Measurements from ENCODE around the gene IFNL1. TPM values are rescaled to one million over a fixed set of nuclear protein-coding genes. Genes with fewer than 3 reads are reported as not detected.

IFNL1 gene
- total RNA-seq, 1 donor from 2014 or later = not detected

DNA sequence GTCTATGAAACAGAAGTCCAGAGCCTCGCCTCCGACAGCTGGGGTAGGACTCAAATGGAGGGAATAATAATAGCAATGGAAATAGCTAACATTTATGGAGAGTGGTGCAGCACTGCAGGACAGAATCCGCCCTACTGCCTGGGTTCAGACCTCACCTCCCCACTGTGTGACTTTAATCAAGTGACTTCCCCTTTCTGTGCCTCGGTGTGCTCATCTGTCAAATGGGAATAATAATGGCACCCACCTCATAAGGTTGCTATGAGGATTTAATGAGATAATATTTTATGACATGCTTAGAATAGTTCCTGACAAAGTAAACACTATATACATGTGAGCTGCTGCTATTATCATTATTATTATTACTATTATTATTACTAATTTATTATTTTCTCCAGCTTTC is 21.3 kb downstream of the IFNL1 start:
- H3K4me3 Mint-ChIP-seq (ENCODE audit: unreplicated experiment) = no peak overlapping the region

DNA sequence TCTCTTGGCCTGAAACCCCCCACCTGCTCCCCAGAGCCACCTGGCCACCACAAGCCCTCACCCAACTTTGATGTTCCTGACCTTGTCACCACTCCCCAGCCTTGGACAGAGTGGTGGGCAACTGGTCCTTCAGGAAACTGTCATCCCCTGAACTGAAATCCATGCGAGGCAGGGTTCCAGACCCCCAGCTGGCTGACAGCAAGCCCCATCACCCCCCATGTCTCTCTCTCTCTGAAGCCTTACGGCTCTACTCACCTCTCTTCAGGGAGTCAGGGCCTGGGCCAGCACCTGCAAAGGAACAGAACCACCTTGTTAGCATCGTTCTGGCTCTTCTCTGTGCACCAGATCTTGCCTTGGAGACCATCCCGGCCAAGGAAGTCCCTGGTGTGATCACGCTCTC is 21.9 kb downstream of the IFNL1 start:
- TF ChIP-seq, protein P1, sequence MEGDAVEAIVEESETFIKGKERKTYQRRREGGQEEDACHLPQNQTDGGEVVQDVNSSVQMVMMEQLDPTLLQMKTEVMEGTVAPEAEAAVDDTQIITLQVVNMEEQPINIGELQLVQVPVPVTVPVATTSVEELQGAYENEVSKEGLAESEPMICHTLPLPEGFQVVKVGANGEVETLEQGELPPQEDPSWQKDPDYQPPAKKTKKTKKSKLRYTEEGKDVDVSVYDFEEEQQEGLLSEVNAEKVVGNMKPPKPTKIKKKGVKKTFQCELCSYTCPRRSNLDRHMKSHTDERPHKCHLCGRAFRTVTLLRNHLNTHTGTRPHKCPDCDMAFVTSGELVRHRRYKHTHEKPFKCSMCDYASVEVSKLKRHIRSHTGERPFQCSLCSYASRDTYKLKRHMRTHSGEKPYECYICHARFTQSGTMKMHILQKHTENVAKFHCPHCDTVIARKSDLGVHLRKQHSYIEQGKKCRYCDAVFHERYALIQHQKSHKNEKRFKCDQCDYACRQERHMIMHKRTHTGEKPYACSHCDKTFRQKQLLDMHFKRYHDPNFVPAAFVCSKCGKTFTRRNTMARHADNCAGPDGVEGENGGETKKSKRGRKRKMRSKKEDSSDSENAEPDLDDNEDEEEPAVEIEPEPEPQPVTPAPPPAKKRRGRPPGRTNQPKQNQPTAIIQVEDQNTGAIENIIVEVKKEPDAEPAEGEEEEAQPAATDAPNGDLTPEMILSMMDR (IDR thresholded peaks at IDR 0.05; ENCODE audit: unreplicated experiment) = no peak
- Mint-ChIP-seq H3K4me3 (ENCODE audit: unreplicated experiment) (no peak overlapping the region), H3K9me3 (ENCODE audit: unreplicated experiment) (no peaks in the 10 kb centered on the region), H3K4me1 (ENCODE audit: unreplicated experiment) (peaks cover 12% of the 10 kb centered on the region), H3K27ac (ENCODE audit: unreplicated experiment) (no peak overlapping the region), H3K27me3 (ENCODE audit: unreplicated experiment) (peaks cover 23% of the 10 kb centered on the region), H3K36me3 (ENCODE audit: low read depth, unreplicated experiment) (peaks cover 12% of the 10 kb centered on the region)
- DNase-seq (ENCODE audit: low spot score) = no peak

More for the DNA sequence above, 21.3 kb downstream of the IFNL1 start:
- no peak overlapping the region for H3K27ac Mint-ChIP-seq (ENCODE audit: unreplicated experiment)
- H3K4me1 Mint-ChIP-seq (ENCODE audit: unreplicated experiment) = peaks cover 12% of the 10 kb centered on the region
- no peaks in the 10 kb centered on the region for H3K9me3 Mint-ChIP-seq (ENCODE audit: unreplicated experiment)
- peaks cover 18% of the 10 kb centered on the region for H3K27me3 Mint-ChIP-seq (ENCODE audit: unreplicated experiment)
- H3K36me3 Mint-ChIP-seq (ENCODE audit: low read depth, unreplicated experiment) = peaks cover 12% of the 10 kb centered on the region
- no peak for DNase-seq (ENCODE audit: low spot score)
- TF ChIP-seq, protein P1 (IDR thresholded peaks at IDR 0.05; ENCODE audit: unreplicated experiment) = no peak

DNA sequence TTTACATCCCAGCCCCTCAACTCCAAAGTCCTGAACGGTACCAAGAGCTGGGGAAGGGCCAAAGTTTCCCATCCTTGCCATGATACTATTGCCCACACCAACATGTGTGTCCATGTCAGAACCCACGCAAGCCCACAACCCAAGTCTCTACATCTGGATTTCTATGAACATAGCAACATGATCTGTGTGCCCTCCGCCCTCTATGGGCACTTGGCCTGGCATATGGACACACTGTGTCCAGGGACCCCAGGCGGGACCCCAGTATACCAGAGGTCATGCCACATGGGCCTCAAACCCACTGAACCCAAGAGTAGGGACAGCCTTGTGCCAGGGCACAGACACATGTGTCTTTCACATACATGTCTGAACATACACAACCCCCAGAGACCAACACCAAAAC is 22.5 kb downstream of the IFNL1 start:
- Mint-ChIP-seq H3K4me3 (ENCODE audit: unreplicated experiment) (peak overlapping the region; percentile 75), H3K9me3 (ENCODE audit: unreplicated experiment) (no peaks in the 10 kb centered on the region), H3K27ac (ENCODE audit: unreplicated experiment) (no peak overlapping the region), H3K27me3 (ENCODE audit: unreplicated experiment) (peaks cover 25% of the 10 kb centered on the region), H3K4me1 (ENCODE audit: unreplicated experiment) (peaks cover 12% of the 10 kb centered on the region), H3K36me3 (ENCODE audit: low read depth, unreplicated experiment) (peaks cover 12% of the 10 kb centered on the region)
- TF ChIP-seq, protein P1 (IDR thresholded peaks at IDR 0.05; ENCODE audit: unreplicated experiment) = no peak
- DNase-seq (ENCODE audit: low spot score) = no peak

DNA sequence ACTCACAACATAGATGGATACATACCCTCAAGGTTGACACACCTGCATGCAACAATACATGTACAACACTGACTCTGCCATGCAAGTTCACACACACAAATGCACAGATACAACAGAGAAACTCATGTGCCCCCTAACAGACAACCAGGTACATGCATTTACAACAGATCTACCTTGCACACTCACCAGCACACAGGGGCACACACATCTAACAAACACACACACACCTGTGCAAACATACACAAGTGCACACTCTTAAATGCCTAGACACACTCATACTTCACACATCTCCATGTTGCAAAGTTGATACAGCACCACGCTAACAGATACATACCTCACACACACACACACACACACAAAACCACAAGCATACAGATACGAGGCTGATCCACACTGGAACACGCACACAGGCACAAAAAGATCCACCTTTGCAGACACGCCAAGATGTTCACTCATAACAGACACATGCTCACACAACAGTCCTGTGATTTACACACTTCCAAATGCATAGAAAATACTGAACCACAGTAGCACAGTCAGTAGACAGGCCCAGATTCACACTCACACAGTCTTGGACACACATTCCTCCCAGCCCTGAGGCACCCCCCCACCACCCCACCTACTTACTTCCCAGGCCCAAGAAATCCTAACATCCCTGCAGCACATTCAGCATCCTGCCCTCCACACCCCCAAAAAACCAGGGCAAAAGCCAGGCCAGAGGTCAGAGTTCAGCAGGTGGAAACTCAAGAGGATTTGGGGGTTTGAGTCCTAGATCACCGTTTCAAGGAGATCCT is 23.1 kb downstream of the IFNL1 start:
- H3K27ac Mint-ChIP-seq (ENCODE audit: unreplicated experiment) = peak overlapping the region; percentile 46
- H3K36me3 Mint-ChIP-seq (ENCODE audit: low read depth, unreplicated experiment) = peaks cover 12% of the 10 kb centered on the region
- H3K4me3 Mint-ChIP-seq (ENCODE audit: unreplicated experiment) = peak overlapping the region; percentile 75
- H3K27me3 Mint-ChIP-seq (ENCODE audit: unreplicated experiment) = peaks cover 25% of the 10 kb centered on the region
- no peak for DNase-seq (ENCODE audit: low spot score)
- H3K9me3 Mint-ChIP-seq (ENCODE audit: unreplicated experiment) = no peaks in the 10 kb centered on the region
- TF ChIP-seq, protein P1 (IDR thresholded peaks at IDR 0.05; ENCODE audit: unreplicated experiment) = no peak
- H3K4me1 Mint-ChIP-seq (ENCODE audit: unreplicated experiment) = peaks cover 12% of the 10 kb centered on the region

DNA sequence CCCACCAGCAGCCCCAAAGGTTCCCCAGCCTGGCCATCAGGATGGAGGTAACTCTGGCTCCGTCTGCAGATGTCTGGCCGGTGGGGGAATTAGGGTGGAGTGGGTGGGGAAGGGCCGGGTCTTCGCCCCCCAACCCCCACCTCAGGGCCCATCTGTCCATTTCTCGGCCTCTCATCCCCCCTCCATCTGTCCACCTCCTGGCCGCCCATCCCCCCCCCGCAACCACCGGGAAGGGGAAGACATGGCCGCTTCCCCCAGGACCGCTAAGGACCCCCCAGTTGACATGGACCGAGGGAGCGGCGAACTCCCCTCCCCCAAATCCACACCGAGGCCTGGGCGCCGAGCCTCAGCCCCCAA is 23.7 kb downstream of the IFNL1 start:
- Mint-ChIP-seq H3K36me3 (ENCODE audit: low read depth, unreplicated experiment) (peaks cover 12% of the 10 kb centered on the region), H3K4me3 (ENCODE audit: unreplicated experiment) (peak overlapping the region; percentile 81), H3K27me3 (ENCODE audit: unreplicated experiment) (peaks cover 25% of the 10 kb centered on the region), H3K9me3 (ENCODE audit: unreplicated experiment) (no peaks in the 10 kb centered on the region), H3K4me1 (ENCODE audit: unreplicated experiment) (peaks cover 12% of the 10 kb centered on the region), H3K27ac (ENCODE audit: unreplicated experiment) (no peak overlapping the region)
- DNase-seq (ENCODE audit: low spot score) = no peak
- TF ChIP-seq, protein P1 (IDR thresholded peaks at IDR 0.05; ENCODE audit: unreplicated experiment) = no peak

All from endothelial cell (in vitro differentiated cells).